DMS 273 treated with DMSO at 0.1 percent for 48 hours (cell line): ENCODE data around the gene VCX3B.
"Not testable (repeated sequence)": the region's sequence is repeated elsewhere in the genome, so short reads cannot be mapped to it uniquely, and the experiment has no call there.

Experiments
- DNase-seq: peaks from one replicate; lab custom pipeline; 2025; lab: John Stamatoyannopoulos, UW

Gene VCX3B

DNA sequence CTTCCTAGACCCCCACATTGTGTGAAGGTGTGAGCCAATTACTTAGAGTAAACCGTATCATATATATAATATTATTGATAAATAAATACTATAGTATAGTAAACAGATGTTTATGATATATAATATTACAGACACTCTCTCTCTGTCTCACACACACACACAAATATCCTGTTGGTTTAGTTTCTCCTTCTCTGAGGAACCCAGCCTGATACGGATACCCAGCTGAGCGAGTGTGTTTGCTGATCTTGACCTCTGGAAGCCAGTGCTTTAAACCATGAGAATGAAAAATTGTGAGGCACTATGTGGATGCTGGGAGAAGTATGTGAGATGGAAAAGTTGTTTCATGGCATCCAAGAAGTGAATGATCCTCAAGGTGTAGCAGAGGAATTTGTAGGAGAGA lies at the start of gene VCX3B:
Gene VCX3B (plus strand): TSS at position 301 of the 400 bp plus-strand sequence. CDS start 621 bp downstream, outside the sequence.
- not testable (repeated sequence) for DNase-seq

DNA sequence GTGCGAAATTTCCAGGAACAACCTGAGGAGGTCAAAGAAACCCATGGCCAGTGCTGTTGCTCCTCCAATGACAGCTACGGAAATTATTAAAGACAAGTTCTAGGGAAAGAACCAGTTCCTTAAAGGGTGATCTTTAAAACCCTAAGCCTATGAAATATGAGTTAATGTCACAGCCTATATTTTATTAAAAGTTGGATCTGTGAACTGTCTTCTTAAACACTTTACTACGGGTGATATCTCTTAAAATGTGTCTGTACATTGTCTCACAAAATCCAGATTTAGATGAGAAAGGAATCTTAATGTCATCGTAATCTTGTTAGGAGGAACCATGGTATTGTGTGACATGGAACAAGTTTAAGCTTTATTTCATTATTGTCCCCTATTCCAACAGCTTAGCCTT lies 46.3 kb upstream of the VCX3B start:
- DNase-seq, result no peak

DNA sequence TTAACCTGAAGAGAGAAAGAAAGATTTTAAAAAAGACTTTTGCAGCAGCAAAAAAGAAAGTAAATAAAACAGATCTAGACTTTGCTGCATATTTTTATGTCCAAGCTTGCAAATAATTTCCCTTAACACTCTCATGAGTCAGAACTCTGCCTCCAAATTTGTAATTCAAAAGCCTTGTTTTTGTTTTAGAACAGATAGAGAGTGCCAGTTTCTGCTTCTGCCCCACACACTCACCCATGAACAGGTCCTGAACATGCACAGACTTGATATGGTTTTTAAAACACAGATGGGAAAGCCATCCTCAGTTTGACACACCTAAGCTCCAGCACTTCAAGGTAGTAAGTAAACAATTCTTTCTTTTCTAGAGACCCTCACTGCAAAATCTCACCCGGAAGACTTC lies 39.7 kb upstream of the VCX3B start:
- no peak for DNase-seq

DNA sequence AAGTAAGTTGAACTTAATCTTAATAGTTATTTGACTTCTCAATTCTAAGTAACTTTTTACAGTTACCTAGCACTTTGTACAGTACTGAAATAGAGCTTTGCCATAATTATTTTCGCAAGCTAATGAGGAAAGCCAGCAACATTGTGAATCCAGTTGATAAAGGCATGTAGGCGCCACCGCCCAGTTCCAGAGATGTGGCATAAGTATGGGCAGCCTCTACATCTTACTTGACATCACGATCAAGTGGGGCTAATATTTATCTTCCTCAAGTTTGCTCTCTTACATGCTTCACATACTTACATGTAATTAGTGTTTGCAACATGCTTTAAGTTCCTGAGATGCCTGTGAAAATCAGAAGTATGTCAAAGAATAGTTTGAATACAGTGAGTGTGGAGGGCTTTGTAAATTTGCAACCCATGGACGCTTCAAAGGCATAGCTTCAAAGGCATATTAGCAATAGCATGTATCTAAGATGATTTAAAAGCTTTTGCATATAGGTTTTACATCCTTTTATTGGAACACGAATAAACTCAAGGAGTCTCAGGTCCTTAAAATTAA lies 34.9 kb upstream of the VCX3B start:
- DNase-seq, result no peak

DNA sequence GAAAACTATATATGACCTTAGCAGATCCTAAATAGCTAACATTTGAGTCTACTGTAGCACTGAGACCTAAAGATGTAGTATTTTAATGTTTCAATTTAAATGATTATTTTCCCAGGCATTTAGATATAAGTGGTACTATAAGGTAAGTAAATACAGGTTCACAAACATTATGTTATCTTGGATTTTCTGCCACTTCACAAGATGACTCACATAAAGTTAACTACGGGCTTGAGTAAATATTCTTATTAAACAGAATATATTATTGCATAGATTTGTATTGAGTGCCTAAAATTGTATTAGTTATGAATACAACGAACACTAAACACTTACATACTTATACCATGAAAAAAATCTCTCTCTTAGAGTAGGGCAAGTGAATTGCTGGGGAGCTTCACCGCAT lies 34.2 kb upstream of the VCX3B start:
- DNase-seq, result no peak

DNA sequence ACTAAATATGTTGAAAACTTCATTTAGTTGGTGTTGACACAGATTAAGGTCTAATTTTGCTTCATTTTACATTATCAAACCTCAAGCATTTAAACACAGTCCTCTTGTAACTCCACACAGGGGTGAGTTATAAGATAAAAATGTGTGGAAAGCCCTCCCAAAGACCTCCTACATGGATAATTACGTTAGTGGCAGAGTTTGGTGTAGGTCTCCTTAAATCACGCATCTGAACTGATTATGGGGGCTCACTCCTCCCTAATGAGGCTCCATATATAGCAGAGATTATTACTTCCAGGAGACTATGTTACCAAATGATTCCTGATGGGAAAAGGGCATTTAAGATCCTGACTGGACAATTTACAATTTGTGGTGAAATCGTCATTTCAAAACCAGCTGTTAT lies 32.2 kb upstream of the VCX3B start:
- DNase-seq, result no peak

DNA sequence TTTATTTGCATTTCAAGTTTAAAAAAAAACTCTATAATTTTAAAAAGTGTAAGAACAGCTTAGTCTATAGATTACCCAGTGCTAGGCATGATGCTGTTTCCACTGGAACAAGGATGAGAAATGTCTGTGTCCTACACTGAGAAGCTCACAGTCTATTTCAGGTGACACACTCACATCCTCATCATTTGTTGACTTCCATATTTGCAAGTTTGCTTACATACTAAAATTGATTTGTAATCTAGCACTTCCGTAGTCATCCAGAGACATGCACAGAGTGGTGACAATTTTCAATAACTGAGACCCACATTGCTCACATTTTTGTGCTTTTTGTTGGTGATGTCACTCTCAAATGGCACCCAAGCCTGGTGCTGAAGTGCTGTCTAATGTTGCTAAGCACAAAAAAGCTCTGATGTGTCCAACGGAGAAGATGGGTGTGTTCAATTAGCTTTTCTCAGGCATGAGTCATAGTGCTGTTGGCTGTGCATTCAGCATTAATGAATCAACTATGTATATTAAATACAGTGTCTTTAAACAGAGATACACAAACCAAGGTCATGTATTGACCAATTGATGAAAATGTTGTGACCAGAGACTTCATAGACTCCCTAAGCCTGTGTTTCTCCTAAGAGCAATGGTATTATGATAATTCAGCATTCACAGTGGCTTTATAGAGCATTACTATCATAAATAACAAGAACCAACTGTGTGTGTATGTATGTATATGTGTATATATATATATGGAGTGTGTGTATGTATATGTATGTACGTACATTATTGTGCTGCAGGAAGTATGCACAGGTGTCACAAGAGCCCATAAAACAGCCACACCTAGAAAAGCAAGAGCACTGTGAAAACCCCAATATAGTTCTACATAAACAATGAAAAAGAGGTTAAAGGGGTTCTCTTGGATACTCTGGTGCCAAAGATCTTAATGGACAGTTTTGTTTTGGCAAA lies 31.2 kb upstream of the VCX3B start:
- DNase-seq, result no peak

DNA sequence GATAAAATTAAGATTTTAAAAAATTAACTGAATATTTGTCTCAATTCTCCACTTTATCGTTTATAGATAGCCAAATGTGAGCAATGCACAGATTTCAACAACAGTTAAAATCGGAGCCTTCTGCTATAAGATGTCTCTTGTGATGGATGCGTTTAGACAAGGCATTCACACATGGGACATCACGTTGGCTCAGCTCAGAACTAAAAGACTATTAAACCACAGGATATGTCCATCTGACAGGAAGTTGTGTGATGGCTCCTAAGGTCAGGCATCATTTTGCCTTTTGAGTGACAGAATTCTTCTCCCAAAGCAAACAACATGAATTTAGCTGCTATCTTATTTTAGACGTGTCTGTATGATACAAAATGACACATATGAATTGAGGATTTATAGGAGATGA lies 17.3 kb upstream of the VCX3B start:
- DNase-seq, result no peak

DNA sequence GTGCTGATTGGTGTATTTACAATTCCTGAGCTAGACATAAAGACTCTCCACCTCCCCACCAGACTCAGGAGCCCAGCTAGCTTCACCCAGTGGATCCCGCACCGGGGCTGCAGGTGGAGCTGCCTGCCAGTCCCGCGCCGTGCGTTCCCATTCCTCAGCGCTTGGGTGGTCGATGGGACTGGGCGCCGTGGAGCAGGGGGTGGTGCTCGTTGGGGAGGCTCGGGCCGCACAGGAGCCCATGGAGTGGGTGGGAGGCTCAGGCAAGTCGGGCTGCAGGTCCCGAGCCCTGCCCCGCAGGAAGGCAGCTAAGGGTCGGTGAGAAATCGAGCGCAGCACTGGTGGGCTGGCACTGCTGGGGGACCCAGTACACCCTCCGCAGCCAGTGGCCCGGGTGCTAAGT lies 12.3 kb upstream of the VCX3B start:
- not testable (repeated sequence) for DNase-seq

DNA sequence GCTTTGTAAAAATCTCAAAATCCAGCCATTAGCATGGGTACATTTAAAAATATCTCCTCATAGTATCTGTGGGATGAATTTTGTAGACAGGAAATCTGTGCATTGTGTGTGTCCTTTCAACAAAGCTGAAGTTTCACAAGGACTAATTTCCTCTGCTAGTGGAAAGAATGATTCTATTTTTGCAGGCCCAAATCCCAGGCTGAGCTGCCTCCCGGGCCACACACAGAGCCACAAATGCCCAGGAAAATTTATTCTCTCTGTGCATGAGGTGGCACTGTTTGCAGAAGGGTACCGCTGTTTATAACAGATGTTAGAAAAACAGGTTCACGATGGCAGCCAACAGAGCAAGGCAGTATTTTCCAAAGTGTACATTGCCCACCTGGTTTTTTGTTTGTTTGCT lies 11.0 kb upstream of the VCX3B start:
- DNase-seq, result no peak

DNA sequence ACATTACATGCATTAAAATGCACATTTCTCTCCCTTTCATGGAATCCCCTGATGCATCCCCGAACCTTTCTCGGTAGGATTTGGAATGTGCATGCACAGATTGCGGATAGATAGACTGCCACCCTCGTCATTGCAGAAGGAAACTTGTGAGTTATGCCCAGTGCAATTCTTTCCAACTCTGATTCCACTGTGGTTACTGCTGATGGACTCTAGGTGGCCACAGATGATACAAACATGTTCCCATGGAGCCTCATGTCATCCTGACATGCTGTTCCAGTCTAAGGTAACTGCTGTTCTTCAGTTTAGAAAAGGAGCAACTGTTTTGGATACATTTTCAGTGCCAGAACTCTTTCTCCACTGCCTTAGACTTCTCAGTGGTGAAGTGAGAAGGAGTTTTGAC lies 9.1 kb upstream of the VCX3B start:
- no peak for DNase-seq

DNA sequence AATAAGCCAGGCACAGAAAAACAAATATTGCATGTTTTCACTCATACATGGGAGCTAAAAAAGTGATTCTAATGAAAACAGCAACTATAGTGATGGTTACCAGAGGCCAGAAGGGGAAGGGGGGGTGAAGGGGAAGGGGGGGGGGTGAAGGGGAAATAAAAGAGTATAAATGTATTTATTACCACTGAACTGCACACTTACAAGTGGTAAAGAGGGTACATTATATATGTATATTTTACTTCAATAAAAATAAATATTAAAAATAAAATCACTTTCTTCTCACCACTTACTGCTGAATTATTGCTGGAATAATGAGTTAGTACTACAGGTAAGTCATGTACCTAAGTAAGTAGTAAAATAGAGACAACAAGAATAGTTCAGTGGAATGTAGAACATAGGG lies 2.1 kb upstream of the VCX3B start:
- DNase-seq, result no peak

DNA sequence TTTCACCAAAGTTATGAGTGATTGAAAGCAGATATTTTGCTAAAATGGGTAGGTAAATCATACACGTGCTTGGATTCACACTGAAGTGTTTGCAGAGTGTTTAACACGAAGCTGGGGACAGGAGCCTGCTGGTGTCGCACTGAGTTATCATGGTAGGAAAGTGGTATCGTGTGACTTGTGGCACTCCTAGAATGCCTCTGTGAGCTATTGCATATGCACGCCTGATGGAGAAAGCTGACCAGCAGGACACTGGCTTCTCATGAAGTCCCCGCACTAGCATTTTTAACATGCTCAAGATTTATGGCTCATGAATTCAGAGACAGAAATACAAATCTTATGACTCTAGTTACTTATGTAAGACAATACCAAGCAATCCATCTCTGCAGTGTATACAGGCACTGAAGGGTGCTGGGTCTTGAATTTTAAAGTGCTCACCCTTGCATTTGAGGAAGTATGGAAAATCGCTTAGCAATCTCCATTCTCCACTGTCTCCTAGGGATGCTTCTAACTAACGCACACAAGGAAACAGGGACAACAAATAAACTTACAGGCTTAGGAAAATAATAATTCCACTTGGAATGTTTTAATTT lies 19.8 kb downstream of the VCX3B start:
- DNase-seq, result no peak

DNA sequence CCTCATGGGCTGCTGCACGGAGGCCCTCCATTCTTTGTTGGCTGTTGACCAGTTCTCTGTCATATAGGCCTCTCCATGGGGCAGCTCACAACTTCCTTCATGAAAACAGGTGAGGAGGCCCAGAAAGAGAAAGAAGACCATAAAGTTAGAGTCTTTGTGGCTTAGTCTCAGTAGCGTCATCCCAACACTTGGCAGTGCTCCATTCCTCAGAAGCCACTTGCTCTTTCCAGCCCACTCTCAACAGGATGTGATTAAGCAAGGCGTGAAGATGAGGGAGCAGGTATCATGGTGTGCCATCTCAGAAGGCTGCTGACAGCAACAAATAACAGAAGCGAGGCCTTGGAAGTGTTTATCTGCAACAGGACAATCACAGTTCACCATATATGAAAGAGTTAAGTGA lies 30.4 kb downstream of the VCX3B start:
- DNase-seq, result not testable (repeated sequence)

DNA sequence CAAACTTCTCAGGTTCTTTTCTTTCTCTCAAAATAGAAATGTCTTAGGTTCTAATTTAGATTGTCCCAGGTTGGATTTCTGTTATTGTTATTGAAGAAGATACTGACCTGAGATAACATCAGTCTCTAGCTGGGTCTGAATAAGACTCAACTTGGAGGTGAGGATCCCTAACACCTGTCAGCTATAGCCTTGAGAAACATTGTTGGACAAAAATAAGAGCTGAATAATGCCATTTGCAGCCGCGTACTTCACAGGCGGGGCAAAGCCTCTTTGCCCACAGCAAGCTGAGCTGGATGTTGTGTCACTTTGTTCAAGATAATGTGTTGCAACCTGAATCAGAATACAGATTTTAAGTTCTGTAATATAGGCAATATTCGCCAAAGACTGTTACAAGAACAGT lies 35.6 kb downstream of the VCX3B start:
- no peak for DNase-seq

DNA sequence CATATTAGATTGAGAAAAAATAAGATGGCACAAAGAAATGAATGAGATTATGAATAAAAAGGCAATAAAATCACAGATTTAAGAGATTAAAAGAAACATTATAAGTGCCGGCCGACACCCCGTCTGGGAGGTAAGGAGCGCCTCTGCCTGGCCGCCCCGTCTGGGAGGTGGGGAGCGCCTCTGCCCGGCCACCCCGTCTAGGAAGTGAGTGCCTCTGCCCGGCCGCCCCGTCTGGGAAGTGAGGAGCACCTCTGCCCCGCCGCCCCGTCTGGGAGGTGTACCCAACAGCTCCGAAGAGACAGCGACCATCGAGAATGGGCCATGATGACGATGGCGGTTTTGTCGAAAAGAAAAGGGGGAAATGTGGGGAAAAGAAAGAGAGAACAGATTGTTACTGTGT lies 37.5 kb downstream of the VCX3B start:
- not testable (repeated sequence) for DNase-seq

DNA sequence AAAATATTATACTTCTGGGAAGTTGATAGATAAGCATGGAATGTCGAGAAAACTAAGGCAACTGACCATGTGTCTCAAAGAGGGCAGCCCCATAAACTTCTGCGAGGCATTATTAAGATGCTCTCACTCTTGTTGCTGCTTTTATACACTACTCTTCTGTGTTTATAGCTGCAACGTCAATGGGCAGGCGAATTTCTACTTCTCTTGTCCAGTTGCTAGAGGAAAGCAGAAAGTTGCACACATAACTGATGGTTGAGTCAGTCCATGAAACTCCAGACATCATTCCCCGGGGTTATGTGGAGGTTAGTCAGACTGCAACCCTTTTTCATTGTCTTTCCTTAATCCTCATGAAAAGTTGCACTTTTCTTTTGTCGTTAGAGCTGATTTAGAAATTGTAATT lies 39.8 kb downstream of the VCX3B start:
- no peak for DNase-seq
